A549 (cell line): ENCODE results near the gene PLPPR3. TPM values are rescaled to one million over a fixed set of nuclear protein-coding genes. Genes with fewer than 3 reads are reported as not detected.

ENCODE experiments used
- ATAC-seq, 2 experiments: fragments of 200-7000 bp in 1 of 2; fragments of >200 bp in 1 of 2; cut with Nextera tagmentation in 1 of 2; cut with Tn5 transposase in 1 of 2; 3 replicates each; pipeline versions ENCODE4 v1.8.0 to v1.9.1; 2018 to 2020; ENCODE audit warnings: mild to moderate bottlenecking in 1 of 2, moderate library complexity in 1 of 2
- CTCF ChIA-PET: fragments of 300-600 bp; sonication (Branson Sonifier 250); formaldehyde crosslinking; extraction: SDS; loops from one replicate; lab custom pipeline; 2021; ENCODE audit warnings: antibody characterized with exemption, inconsistent platforms; lab: Yijun Ruan, JAX
- POLR2A ChIA-PET: fragments of 350-600 bp; formaldehyde crosslinking; extraction: SDS; loops from one replicate; lab custom pipeline; 2021; ENCODE audit warnings: antibody characterized with exemption, inconsistent platforms; lab: Yijun Ruan, JAX
- DNase-seq, 2 experiments: peaks; one replicate each; pipeline versions ENCODE4 v3.0.0 to v3.0.0-alpha.2; 2011 to 2016; ENCODE audit warnings: low read depth in 1 of 2, low spot score in 1 of 2
- FAIRE-seq: peaks from 2 replicates; lab custom pipeline; 2011; peaks lifted over from hg19 to GRCh38; lab: Jason Lieb, UNC
- H3K27ac ChIP-seq, 2 experiments: fragments of >200 bp; sonication (Bioruptor Twin); formaldehyde crosslinking; 3 replicates each; pipeline ENCODE4 v1.5.1; 2016 to 2017
- H3K4me1 ChIP-seq: fragments of >200 bp; sonication (Bioruptor Twin); formaldehyde crosslinking; 3 replicates; pipeline ENCODE4 v1.6.1; 2016
- H3K4me2 ChIP-seq: fragments of >200 bp; sonication (Bioruptor Twin); formaldehyde crosslinking; 3 replicates; pipeline ENCODE4 v1.6.1; 2016
- H3K4me3 ChIP-seq: fragments of >200 bp; sonication (Bioruptor Twin); formaldehyde crosslinking; 3 replicates; pipeline ENCODE4 v1.5.1; 2016
- H3K9me3 ChIP-seq: fragments of >200 bp; sonication (Bioruptor Twin); formaldehyde crosslinking; 3 replicates; pipeline ENCODE4 v1.6.1; 2016
- BHLHE40 ChIP-seq: IDR thresholded peaks from 2 replicates; pipeline ENCODE4 v1.6.1; 2012; ENCODE audit warnings: low read depth, low read length, inconsistent platforms
- CEBPB ChIP-seq, 2 experiments: fragments of >200 bp in 1 of 2; sonication (Bioruptor Twin) in 1 of 2; formaldehyde crosslinking in 1 of 2; IDR thresholded peaks; 2 replicates each; pipeline ENCODE4 v1.6.1; 2012 to 2016
- CHD2 ChIP-seq: fragments of 150-350 bp; IDR thresholded peaks from 2 replicates; pipeline ENCODE4 v1.6.1; 2014; ENCODE audit warnings: low read length; ENCODE audit not compliant: partially characterized antibody
- CHD4 ChIP-seq: fragments of 200-600 bp; sonication (generic); IDR thresholded peaks from 2 replicates; pipeline ENCODE4 v1.6.1; 2016; ENCODE audit warnings: antibody characterized with exemption, mild to moderate bottlenecking, borderline replicate concordance
- EP300 ChIP-seq, 2 experiments: fragments of >200 bp; sonication (Bioruptor Twin); formaldehyde crosslinking; IDR thresholded peaks; 2 replicates in 1 of 2; 3 replicates in 1 of 2; pipeline ENCODE4 v1.6.1; 2016 to 2017
- ESRRA ChIP-seq: fragments of 150-350 bp; IDR thresholded peaks from 2 replicates; pipeline ENCODE4 v1.6.1; 2014; ENCODE audit warnings: mild to moderate bottlenecking, low read length, borderline replicate concordance
- FOXS1 ChIP-seq: fragments of 250-450 bp; sonication (Bioruptor Pico); IDR thresholded peaks from 2 replicates; pipeline ENCODE4 v1.5.0; 2020; ENCODE audit warnings: mild to moderate bottlenecking, moderate library complexity
- GATA3 ChIP-seq: IDR thresholded peaks from 2 replicates; pipeline ENCODE4 v1.6.1; 2012; ENCODE audit warnings: borderline replicate concordance
- HEYL ChIP-seq: fragments of 250-450 bp; sonication (Bioruptor Pico); IDR thresholded peaks from 2 replicates; pipeline ENCODE4 v1.8.0; 2021; ENCODE audit warnings: mild to moderate bottlenecking, moderate library complexity
- JUN ChIP-seq, 2 experiments: fragments of >200 bp; sonication (Bioruptor Twin); formaldehyde crosslinking; IDR thresholded peaks; 2 replicates in 1 of 2; 3 replicates in 1 of 2; pipeline ENCODE4 v1.6.1; 2016 to 2017
- JUNB ChIP-seq: fragments of >200 bp; sonication (Bioruptor Twin); formaldehyde crosslinking; IDR thresholded peaks from 2 replicates; pipeline ENCODE4 v1.6.1; 2016
- MAFK ChIP-seq: fragments of 450-650 bp; IDR thresholded peaks from 2 replicates; pipeline ENCODE4 v1.6.1; 2014; ENCODE audit not compliant: partially characterized antibody
- NPAS2 ChIP-seq: fragments of 250-450 bp; sonication (Bioruptor Pico); IDR thresholded peaks from 2 replicates; pipeline ENCODE4 v1.8.0; 2022; ENCODE audit warnings: mild to moderate bottlenecking, moderate library complexity, borderline replicate concordance
- NR3C1 ChIP-seq: fragments of >200 bp; sonication (Bioruptor Twin); formaldehyde crosslinking; IDR thresholded peaks from 3 replicates; pipeline ENCODE4 v1.6.1; 2017
- POLR2A ChIP-seq: IDR thresholded peaks from 2 replicates; pipeline ENCODE4 v1.6.1; 2012; ENCODE audit warnings: mild to moderate bottlenecking, low read length
- POLR2AphosphoS2 ChIP-seq: conservative IDR thresholded peaks from 2 replicates; pipeline ENCODE4 v1.6.1; 2012; ENCODE audit warnings: low read length, improper control_type of control experiment, inconsistent platforms
- RARB ChIP-seq: fragments of 250-450 bp; sonication (Bioruptor Pico); IDR thresholded peaks from 2 replicates; pipeline ENCODE4 v1.8.0; 2021; ENCODE audit warnings: mild to moderate bottlenecking, moderate library complexity
- RFX5 ChIP-seq: fragments of 450-650 bp; IDR thresholded peaks from 2 replicates; pipeline ENCODE4 v1.7.1; 2014; ENCODE audit warnings: antibody characterized with exemption, mild to moderate bottlenecking, moderate library complexity
- SREBF2 ChIP-seq: fragments of 450-650 bp; IDR thresholded peaks from 2 replicates; pipeline ENCODE4 v1.6.1; 2014; ENCODE audit warnings: mild to moderate bottlenecking, moderate library complexity
- ZNF302 ChIP-seq: fragments of 250-450 bp; sonication (Bioruptor Pico); IDR thresholded peaks from 2 replicates; pipeline ENCODE4 v1.9.0; 2021; ENCODE audit warnings: inconsistent platforms, mild to moderate bottlenecking, moderate library complexity
- WGBS: methylation state at CpG from one replicate; pipeline ENCODE4 v1.1.6; 2017; ENCODE audit errors: missing lambda C conversion rate; 5-methylcytosine and 5-hydroxymethylcytosine counted together
- polyA plus RNA-seq, 4 experiments: library from polyadenylated mRNA; depleted of rRNA in 3 of 4; stranded (reverse); fragments of >200 nt; fragmentation: RNase III in 1 of 4; extraction: RNeasy Plus Mini Kit Qiagen cat#74134 plus additional on column Dnase treatment in 1 of 4; gene quantifications; 2 replicates in 3 of 4; 3 replicates in 1 of 4; pipeline ENCODE4 v1.2.3, GENCODE V29; 2011 to 2017
- TF ChIP-seq, protein P1 (sequence below): IDR thresholded peaks from 2 replicates; pipeline ENCODE4 v1.6.1; 2012
- TF ChIP-seq, protein P2 (sequence below): fragments of >200 bp; sonication (Bioruptor Twin); formaldehyde crosslinking; IDR thresholded peaks from 3 replicates; pipeline ENCODE4 v1.5.1; 2016
- TF ChIP-seq, protein P3 (sequence below): fragments of >200 bp; sonication (Bioruptor Twin); formaldehyde crosslinking; IDR thresholded peaks from 3 replicates; pipeline ENCODE4 v1.6.1; 2016
- TF ChIP-seq, protein P4 (sequence below): fragments of 450-650 bp; IDR thresholded peaks from 2 replicates; pipeline ENCODE4 v1.6.1; 2014; ENCODE audit warnings: antibody characterized with exemption
- TF ChIP-seq, protein P5 (sequence below): fragments of 150-350 bp; IDR thresholded peaks from 2 replicates; pipeline ENCODE4 v1.6.1; 2014; ENCODE audit warnings: low read depth, mild to moderate bottlenecking, low read length
- TF ChIP-seq, protein P6 (sequence below): fragments of >200 bp; sonication (Bioruptor Twin); formaldehyde crosslinking; IDR thresholded peaks from 2 replicates; pipeline ENCODE4 v1.6.1; 2016
- TF ChIP-seq, protein P7 (sequence below): fragments of 250-450 bp; sonication (Bioruptor Pico); IDR thresholded peaks from 2 replicates; pipeline ENCODE4 v1.5.0; 2021; ENCODE audit warnings: mild to moderate bottlenecking, moderate library complexity, borderline replicate concordance

The PLPPR3 gene
- polyA plus RNA-seq, 2 of the 4 experiments (the other 2 are of a cell fraction), result 2.6 to 3.7 TPM

DNA sequence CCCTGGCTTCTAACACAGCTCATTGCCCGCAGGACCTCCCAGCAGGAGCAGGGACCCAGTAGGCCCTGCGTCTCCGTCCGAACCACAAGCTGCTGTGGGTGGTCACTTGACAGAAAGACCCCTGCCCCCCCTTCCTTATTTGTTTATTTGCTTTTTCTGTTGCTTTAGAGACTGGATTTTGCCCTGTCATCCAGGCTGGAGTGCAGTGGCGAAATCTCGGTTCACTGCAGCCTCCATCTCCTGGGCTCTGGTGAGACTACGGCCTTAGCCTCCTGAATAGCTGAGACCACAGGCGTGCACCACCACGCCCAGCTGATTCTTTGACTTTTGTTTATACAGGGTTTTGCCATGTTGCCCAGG, 32.1 kb downstream of the PLPPR3 start:
- ChIA-PET CTCF (interaction anchor here (0.6 to 1.2 kb wide), 2 partner anchors 20 to 67 kb away, joined by 3 to 4 read pairs; no protein-coding TSS in a partner anchor), POLR2A (no interaction called here)
- TF ChIP-seq CEBPB (IDR thresholded peaks at IDR 0.05) (0 out of 4 replicates have a peak, but pooled peaks of 1 of the 2 experiments have one; percentile 5), MAFK (peak; percentile 1), SREBF2 (no peak)
- TF ChIP-seq, protein P1, sequence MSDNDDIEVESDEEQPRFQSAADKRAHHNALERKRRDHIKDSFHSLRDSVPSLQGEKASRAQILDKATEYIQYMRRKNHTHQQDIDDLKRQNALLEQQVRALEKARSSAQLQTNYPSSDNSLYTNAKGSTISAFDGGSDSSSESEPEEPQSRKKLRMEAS, result no peak
- FAIRE-seq (no peak), ATAC-seq (peak in 1 of 2 experiments; percentile 13; a peak in 3 of 6 replicates), DNase-seq (no peak)
- Histone ChIP-seq H3K4me2 (0 out of 3 replicates have a peak overlapping the region, but pooled peaks have one; percentile 24), H3K9me3 (no peaks in the 10 kb centered on the region), H3K4me3 (no peak overlapping the region), H3K4me1 (peaks cover 29% of the 10 kb centered on the region), H3K27ac (peak overlapping the region; percentile 56 to 93; a peak in 5 of 6 replicates)
- 85% methylated on average over 9 of the region's 9 CpGs for WGBS

DNA sequence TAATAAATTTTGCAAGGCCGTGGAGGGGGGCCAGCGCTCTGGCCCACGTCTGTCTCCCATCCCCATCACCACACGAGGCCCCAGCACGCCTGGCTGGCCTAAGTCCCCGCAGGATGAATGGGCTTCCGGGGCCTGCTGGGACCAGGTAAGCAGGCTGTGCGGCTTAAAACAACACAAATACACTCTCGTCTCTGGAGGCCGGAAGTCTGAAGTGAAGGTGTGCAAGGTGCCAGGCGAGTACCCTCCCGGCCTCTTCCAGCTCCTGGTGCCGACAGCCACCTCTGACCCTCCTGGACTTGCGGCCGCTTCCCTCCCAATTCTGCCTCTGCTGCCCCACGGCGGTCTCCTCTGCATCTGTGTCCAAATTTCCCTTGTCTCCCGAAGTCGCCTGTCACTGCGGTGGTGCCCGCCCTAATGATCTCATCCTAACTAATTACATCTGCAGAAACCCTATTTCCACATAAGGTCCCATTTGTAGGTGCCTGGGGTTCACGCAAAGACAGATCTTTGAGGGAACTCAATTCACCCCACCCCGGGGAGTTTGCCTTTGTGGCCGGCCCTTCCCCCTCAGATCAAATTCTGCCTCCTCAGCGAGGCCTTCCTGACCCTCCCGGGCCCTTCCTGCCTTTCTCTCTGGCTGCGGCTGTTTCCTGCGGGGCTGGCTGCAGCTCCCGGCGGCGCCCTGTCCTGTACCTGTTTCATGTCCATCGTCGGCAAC, 32.6 kb downstream of the PLPPR3 start:
- peak; percentile 3 to 31; a peak in 3 of 6 replicates for ATAC-seq
- 74% methylated on average over 31 of the region's 33 CpGs for WGBS
- H3K4me1 ChIP-seq, result peaks cover 29% of the 10 kb centered on the region
- ChIA-PET CTCF (interaction anchor here (0.6 to 1.2 kb wide), 2 partner anchors 19 to 68 kb away, joined by 3 to 4 read pairs; no protein-coding TSS in a partner anchor), POLR2A (no interaction called here)
- H3K4me3 ChIP-seq, result no peak overlapping the region
- H3K9me3 ChIP-seq, result no peaks in the 10 kb centered on the region
- H3K27ac ChIP-seq, result peak overlapping the region; percentile 56 to 93; a peak in 5 of 6 replicates
- DNase-seq, result no peak
- no peak for FAIRE-seq
- H3K4me2 ChIP-seq, result peak overlapping the region; percentile 24; the same call in 1 of the 3 replicates
- TF ChIP-seq, protein P2, sequence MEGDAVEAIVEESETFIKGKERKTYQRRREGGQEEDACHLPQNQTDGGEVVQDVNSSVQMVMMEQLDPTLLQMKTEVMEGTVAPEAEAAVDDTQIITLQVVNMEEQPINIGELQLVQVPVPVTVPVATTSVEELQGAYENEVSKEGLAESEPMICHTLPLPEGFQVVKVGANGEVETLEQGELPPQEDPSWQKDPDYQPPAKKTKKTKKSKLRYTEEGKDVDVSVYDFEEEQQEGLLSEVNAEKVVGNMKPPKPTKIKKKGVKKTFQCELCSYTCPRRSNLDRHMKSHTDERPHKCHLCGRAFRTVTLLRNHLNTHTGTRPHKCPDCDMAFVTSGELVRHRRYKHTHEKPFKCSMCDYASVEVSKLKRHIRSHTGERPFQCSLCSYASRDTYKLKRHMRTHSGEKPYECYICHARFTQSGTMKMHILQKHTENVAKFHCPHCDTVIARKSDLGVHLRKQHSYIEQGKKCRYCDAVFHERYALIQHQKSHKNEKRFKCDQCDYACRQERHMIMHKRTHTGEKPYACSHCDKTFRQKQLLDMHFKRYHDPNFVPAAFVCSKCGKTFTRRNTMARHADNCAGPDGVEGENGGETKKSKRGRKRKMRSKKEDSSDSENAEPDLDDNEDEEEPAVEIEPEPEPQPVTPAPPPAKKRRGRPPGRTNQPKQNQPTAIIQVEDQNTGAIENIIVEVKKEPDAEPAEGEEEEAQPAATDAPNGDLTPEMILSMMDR, result no peak
- no peak for TF ChIP-seq BHLHE40
- no peak; a peak in 1 of 5 replicates for TF ChIP-seq JUN (IDR thresholded peaks at IDR 0.05)
- TF ChIP-seq, protein P3, sequence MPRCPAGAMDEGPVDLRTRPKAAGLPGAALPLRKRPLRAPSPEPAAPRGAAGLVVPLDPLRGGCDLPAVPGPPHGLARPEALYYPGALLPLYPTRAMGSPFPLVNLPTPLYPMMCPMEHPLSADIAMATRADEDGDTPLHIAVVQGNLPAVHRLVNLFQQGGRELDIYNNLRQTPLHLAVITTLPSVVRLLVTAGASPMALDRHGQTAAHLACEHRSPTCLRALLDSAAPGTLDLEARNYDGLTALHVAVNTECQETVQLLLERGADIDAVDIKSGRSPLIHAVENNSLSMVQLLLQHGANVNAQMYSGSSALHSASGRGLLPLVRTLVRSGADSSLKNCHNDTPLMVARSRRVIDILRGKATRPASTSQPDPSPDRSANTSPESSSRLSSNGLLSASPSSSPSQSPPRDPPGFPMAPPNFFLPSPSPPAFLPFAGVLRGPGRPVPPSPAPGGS, result no peak
- no peak for TF ChIP-seq CHD2
- no peak for TF ChIP-seq ZNF302 (CRISPR knock-in tag)
- TF ChIP-seq, protein P4, sequence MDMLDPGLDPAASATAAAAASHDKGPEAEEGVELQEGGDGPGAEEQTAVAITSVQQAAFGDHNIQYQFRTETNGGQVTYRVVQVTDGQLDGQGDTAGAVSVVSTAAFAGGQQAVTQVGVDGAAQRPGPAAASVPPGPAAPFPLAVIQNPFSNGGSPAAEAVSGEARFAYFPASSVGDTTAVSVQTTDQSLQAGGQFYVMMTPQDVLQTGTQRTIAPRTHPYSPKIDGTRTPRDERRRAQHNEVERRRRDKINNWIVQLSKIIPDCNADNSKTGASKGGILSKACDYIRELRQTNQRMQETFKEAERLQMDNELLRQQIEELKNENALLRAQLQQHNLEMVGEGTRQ, result no peak
- TF ChIP-seq, protein P5, sequence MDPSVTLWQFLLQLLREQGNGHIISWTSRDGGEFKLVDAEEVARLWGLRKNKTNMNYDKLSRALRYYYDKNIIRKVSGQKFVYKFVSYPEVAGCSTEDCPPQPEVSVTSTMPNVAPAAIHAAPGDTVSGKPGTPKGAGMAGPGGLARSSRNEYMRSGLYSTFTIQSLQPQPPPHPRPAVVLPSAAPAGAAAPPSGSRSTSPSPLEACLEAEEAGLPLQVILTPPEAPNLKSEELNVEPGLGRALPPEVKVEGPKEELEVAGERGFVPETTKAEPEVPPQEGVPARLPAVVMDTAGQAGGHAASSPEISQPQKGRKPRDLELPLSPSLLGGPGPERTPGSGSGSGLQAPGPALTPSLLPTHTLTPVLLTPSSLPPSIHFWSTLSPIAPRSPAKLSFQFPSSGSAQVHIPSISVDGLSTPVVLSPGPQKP, result no peak
- no peak for TF ChIP-seq ESRRA

DNA sequence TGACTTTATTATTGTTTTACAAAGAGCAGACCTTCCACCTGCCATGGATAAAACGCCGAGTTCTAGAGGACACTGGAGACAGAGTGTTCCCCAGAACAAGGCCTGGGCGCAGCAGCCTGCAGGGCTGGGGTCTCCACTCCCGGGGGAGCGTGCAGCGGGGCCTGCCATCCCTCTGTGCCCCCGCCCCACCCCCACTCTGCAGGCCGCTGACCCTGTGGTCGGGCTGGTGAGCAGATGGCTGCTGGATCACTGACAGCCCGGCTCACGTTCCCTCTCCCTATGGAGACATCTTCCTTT, 33.1 kb downstream of the PLPPR3 start:
- H3K4me1 ChIP-seq, result peaks cover 29% of the 10 kb centered on the region
- CTCF ChIA-PET, result interaction anchor here (1.4 kb wide), 1 partner anchor 14 kb away, joined by 3 read pairs; no protein-coding TSS in a partner anchor
- H3K4me3 ChIP-seq, result no peak overlapping the region
- WGBS, result 90% methylated on average over 3 of the region's 11 CpGs
- 0 out of 3 replicates have a peak overlapping the region, but pooled peaks have one; percentile 19 for H3K4me2 ChIP-seq
- H3K27ac ChIP-seq, result peak overlapping the region in 1 of 2 experiments; percentile 93; a peak in 3 of 6 replicates
- ATAC-seq, result no peak; a peak in 1 of 6 replicates
- H3K9me3 ChIP-seq, result no peaks in the 10 kb centered on the region
- DNase-seq, result no peak
- POLR2A ChIA-PET, result no interaction called here
- no peak for FAIRE-seq
- no peak for TF ChIP-seq BHLHE40
- TF ChIP-seq, protein P6, sequence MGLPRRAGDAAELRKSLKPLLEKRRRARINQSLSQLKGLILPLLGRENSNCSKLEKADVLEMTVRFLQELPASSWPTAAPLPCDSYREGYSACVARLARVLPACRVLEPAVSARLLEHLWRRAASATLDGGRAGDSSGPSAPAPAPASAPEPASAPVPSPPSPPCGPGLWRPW, result no peak
- no peak for TF ChIP-seq POLR2AphosphoS2
- no peak for TF ChIP-seq GATA3
- TF ChIP-seq FOXS1, result no peak
- no peak for TF ChIP-seq NPAS2 (CRISPR knock-in tag)
- no peak for TF ChIP-seq JUNB
- no peak for TF ChIP-seq RFX5
- no peak for TF ChIP-seq EP300 (IDR thresholded peaks at IDR 0.05)
- no peak for TF ChIP-seq NR3C1
- TF ChIP-seq, protein P7, sequence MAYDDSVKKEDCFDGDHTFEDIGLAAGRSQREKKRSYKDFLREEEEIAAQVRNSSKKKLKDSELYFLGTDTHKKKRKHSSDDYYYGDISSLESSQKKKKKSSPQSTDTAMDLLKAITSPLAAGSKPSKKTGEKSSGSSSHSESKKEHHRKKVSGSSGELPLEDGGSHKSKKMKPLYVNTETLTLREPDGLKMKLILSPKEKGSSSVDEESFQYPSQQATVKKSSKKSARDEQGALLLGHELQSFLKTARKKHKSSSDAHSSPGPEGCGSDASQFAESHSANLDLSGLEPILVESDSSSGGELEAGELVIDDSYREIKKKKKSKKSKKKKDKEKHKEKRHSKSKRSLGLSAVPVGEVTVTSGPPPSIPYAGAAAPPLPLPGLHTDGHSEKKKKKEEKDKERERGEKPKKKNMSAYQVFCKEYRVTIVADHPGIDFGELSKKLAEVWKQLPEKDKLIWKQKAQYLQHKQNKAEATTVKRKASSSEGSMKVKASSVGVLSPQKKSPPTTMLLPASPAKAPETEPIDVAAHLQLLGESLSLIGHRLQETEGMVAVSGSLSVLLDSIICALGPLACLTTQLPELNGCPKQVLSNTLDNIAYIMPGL (CRISPR knock-in tag), result no peak
- TF ChIP-seq CHD4, result no peak
- TF ChIP-seq POLR2A, result no peak
- TF ChIP-seq MAFK, result no peak
- no peak for TF ChIP-seq RARB
- no peak for TF ChIP-seq HEYL
